K562 (cell line): ENCODE measurements around the gene EXOSC2. TPM values are rescaled to one million over a fixed set of nuclear protein-coding genes. Genes with fewer than 3 reads are reported as not detected.

Experiments
- ATAC-seq: fragments of 200-7000 bp; cut with Tn5 transposase; 3 replicates; pipeline ENCODE4 v1.9.1; 2020; ENCODE audit warnings: moderate library complexity
- BruUV-seq: library from RNA; stranded (reverse); fragments of 400-500 nt; replicated peaks from 2 replicates; lab custom pipeline; 2021; lab: Mats Ljungman, UMichigan
- CTCF ChIA-PET: fragments of 300-600 bp; formaldehyde crosslinking; extraction: SDS; loops from one replicate; lab custom pipeline; 2021; ENCODE audit warnings: low intra/inter-chr PET ratio; lab: Yijun Ruan, JAX
- POLR2A ChIA-PET: fragments of 300-600, 350-650 bp; sonication (Branson Sonifier 250); formaldehyde crosslinking; extraction: SDS; loops from one replicate; lab custom pipeline; 2021; ENCODE audit warnings: antibody characterized with exemption, inconsistent platforms; lab: Yijun Ruan, JAX
- DNase-seq, 4 experiments: peaks; one replicate each; pipeline versions ENCODE4 v3.0.0 to v3.0.0-alpha.2; 2011 to 2018; ENCODE audit warnings: low spot score in 3 of 4, mixed read lengths in 3 of 4; ENCODE audit errors: extremely low read depth in 1 of 4
- FAIRE-seq: peaks from 2 replicates; lab custom pipeline; 2011; peaks lifted over from hg19 to GRCh38; lab: Jason Lieb, UNC
- H2AFZ ChIP-seq: 2 replicates; pipeline ENCODE4 v1.6.0; 2011; ENCODE audit warnings: low read depth, low read length, control low read depth, inconsistent platforms
- H3K27ac ChIP-seq: fragments of 200-600 bp; 3 replicates; pipeline ENCODE4 v1.8.0; 2011; ENCODE audit warnings: low read depth, mild to moderate bottlenecking, control low read depth, inconsistent platforms, low read length, moderate library complexity, mixed read lengths; ENCODE audit errors: extremely low read depth
- H3K27me3 ChIP-seq, 2 experiments: fragments of 300-600 bp in 1 of 2; 2 replicates in 1 of 2; 3 replicates in 1 of 2; pipeline versions ENCODE4 v1.6.0 to v1.8.0; 2011; ENCODE audit warnings: inconsistent platforms in 2 of 2, low read length in 2 of 2, mild to moderate bottlenecking in 1 of 2, mixed read lengths in 1 of 2, moderate library complexity in 1 of 2; ENCODE audit not compliant: control insufficient read depth in 2 of 2, insufficient read depth in 2 of 2
- H3K36me3 ChIP-seq: fragments of 300-600 bp; 3 replicates; pipeline ENCODE4 v1.8.0; 2011; ENCODE audit warnings: mild to moderate bottlenecking, low read length, inconsistent platforms; ENCODE audit not compliant: control insufficient read depth, insufficient read depth
- H3K4me1 ChIP-seq, 2 experiments: fragments of 200-600 bp in 1 of 2; replicated peaks in 1 of 2; 2 replicates in 1 of 2; 3 replicates in 1 of 2; pipeline versions ENCODE4 v1.5.1 to v1.8.0; 2011; ENCODE audit warnings: inconsistent platforms in 2 of 2, low read length in 2 of 2, mild to moderate bottlenecking in 1 of 2, mixed read lengths in 1 of 2, moderate library complexity in 1 of 2; ENCODE audit not compliant: control insufficient read depth in 2 of 2, insufficient read depth in 2 of 2
- H3K4me2 ChIP-seq: 2 replicates; pipeline ENCODE4 v1.6.1; 2011; ENCODE audit warnings: low read length, control low read depth, inconsistent platforms, mixed read lengths; ENCODE audit not compliant: insufficient read depth
- H3K4me3 ChIP-seq: fragments of 200-600 bp; sonication (generic), shearing (Covaris generic); 2 replicates; pipeline ENCODE4 v1.5.1; 2016; ENCODE audit warnings: control low read depth, inconsistent platforms
- H3K79me2 ChIP-seq: fragments of 200-600 bp; 3 replicates; pipeline ENCODE4 v1.8.0; 2011; ENCODE audit warnings: low read length, inconsistent platforms; ENCODE audit not compliant: control insufficient read depth, insufficient read depth
- H3K9ac ChIP-seq, 2 experiments: 2 replicates each; pipeline versions ENCODE4 v1.6.0 to v1.6.1; 2011; ENCODE audit warnings: low read depth in 2 of 2, low read length in 2 of 2, control low read depth in 1 of 2, inconsistent platforms in 1 of 2, mild to moderate bottlenecking in 1 of 2, mixed read lengths in 1 of 2; ENCODE audit not compliant: insufficient read depth in 1 of 2
- H3K9me1 ChIP-seq: one replicate; pipeline ENCODE4 v1.6.0; 2011; ENCODE audit warnings: inconsistent platforms, mild to moderate bottlenecking, low read length, moderate library complexity; ENCODE audit not compliant: control insufficient read depth, insufficient read depth
- H3K9me3 ChIP-seq: replicated peaks from 2 replicates; pipeline ENCODE4 v1.5.1; 2011; ENCODE audit warnings: low read depth, low read length, inconsistent platforms; ENCODE audit not compliant: control insufficient read depth, insufficient read depth
- H4K20me1 ChIP-seq: replicated peaks from 2 replicates; pipeline ENCODE4 v1.6.1; 2011; ENCODE audit warnings: low read length, inconsistent platforms, mixed read lengths; ENCODE audit not compliant: control insufficient read depth, insufficient read depth
- HDAC1 ChIP-seq, 2 experiments: fragments of 450-650 bp; IDR thresholded peaks; 2 replicates each; pipeline ENCODE4 v1.6.1; 2016 to 2017; ENCODE audit warnings: inconsistent platforms in 1 of 2, mild to moderate bottlenecking in 1 of 2, moderate library complexity in 1 of 2
- HNRNPH1 ChIP-seq: fragments of 200-400 bp; formaldehyde crosslinking; optimal IDR thresholded peaks from 2 replicates; pipeline ENCODE3; 2017; ENCODE audit warnings: low read depth, mild to moderate bottlenecking, low read length, moderate library complexity
- TAF15 ChIP-seq: fragments of 200-400 bp; formaldehyde crosslinking; IDR thresholded peaks from 2 replicates; pipeline ENCODE4 v1.6.1; 2017; ENCODE audit warnings: mild to moderate bottlenecking, low read depth, low read length, moderate library complexity
- USF2 ChIP-seq: sonication (generic); formaldehyde crosslinking; IDR thresholded peaks from 2 replicates; pipeline ENCODE4 v1.5.0; 2020; ENCODE audit warnings: missing genetic modification reagents
- ZNF217 ChIP-seq: sonication (generic); formaldehyde crosslinking; IDR thresholded peaks from 2 replicates; pipeline ENCODE4 v1.8.0; 2022; ENCODE audit warnings: mild to moderate bottlenecking, missing genetic modification reagents
- ZNF316 ChIP-seq: fragments of 450-650 bp; IDR thresholded peaks from 2 replicates; pipeline ENCODE4 v1.6.1; 2016
- ZNF384 ChIP-seq: IDR thresholded peaks from 2 replicates; pipeline ENCODE4 v1.6.1; 2012; ENCODE audit warnings: low read depth, low read length, improper control_type of control experiment
- ZNF41 ChIP-seq: fragments of 250-450 bp; sonication (Bioruptor Pico); conservative IDR thresholded peaks from 2 replicates; pipeline ENCODE4 v1.4.0; 2020; ENCODE audit warnings: mild to moderate bottlenecking
- WGBS: fragments of 100-300 bp; shearing (Covaris generic); methylation state at CpG from one replicate; pipeline ENCODE4 v1.1.6; 2016; ENCODE audit warnings: low coverage, mixed read lengths; ENCODE audit not compliant: insufficient coverage; ENCODE audit errors: missing lambda C conversion rate; 5-methylcytosine and 5-hydroxymethylcytosine counted together
- in situ Hi-C: fragments of 300-500 bp; cut with MboI; formaldehyde crosslinking; loops from 4 replicates; pipeline ENCODE4 v1.15.0; 2018; ENCODE audit warnings: inconsistent platforms, mixed read lengths
- intact Hi-C: fragments of 100-400 bp; cut with micrococcal nuclease; formaldehyde crosslinking; loops from 2 replicates; pipeline ENCODE4 v1.14.2; 2022
- polyA plus RNA-seq, 8 experiments: library from polyadenylated mRNA; depleted of rRNA in 4 of 8; stranded (reverse) in 5 of 8; unstranded in 3 of 8; fragments of >200 nt; fragmentation: Nextera tagmentation in 2 of 8; fragmentation: Illumina TruSeq in 1 of 8; extraction: Ambion mirVana in 2 of 8; extraction: Trizol in 1 of 8; gene quantifications; 2 replicates each; pipeline versions ENCODE4 v1.2.1 to v1.2.3, GENCODE V29; 2011 to 2014; ENCODE audit warnings: inconsistent platforms in 1 of 8, missing spikeins in 1 of 8
- total RNA-seq, 7 experiments: library from RNA; depleted of rRNA in 6 of 7; stranded (reverse); fragments of >200 nt in 6 of 7; fragmentation: Illumina TruSeq in 2 of 7; extraction: Trizol in 2 of 7; gene quantifications; 2 replicates each; pipeline versions ENCODE4 v1.2.1 to v1.2.3, GENCODE V29; 2011 to 2021; ENCODE audit warnings: low replicate concordance in 1 of 7
- TF ChIP-seq, protein P1 (sequence below): fragments of 450-650 bp; IDR thresholded peaks from 2 replicates; pipeline ENCODE4 v1.6.1; 2017; ENCODE audit warnings: antibody characterized with exemption, mild to moderate bottlenecking
- TF ChIP-seq, protein P2 (sequence below): fragments of 250-450 bp; sonication (Bioruptor Pico); IDR thresholded peaks from 2 replicates; pipeline ENCODE4 v1.5.1; 2021; ENCODE audit warnings: mild to moderate bottlenecking
- TF ChIP-seq, protein P3 (sequence below): fragments of 450-650 bp; formaldehyde crosslinking; IDR thresholded peaks from 2 replicates; pipeline ENCODE4 v1.4.0; 2020; ENCODE audit warnings: mild to moderate bottlenecking, moderate library complexity

The EXOSC2 gene
- total and polyA plus RNA-seq, 9 of the 15 experiments (the other 6 are each of a cell fraction or from before 2014, with no cell fraction given): 46.0 to 101 (median 77.6) TPM

- TF ChIP-seq, protein P1, sequence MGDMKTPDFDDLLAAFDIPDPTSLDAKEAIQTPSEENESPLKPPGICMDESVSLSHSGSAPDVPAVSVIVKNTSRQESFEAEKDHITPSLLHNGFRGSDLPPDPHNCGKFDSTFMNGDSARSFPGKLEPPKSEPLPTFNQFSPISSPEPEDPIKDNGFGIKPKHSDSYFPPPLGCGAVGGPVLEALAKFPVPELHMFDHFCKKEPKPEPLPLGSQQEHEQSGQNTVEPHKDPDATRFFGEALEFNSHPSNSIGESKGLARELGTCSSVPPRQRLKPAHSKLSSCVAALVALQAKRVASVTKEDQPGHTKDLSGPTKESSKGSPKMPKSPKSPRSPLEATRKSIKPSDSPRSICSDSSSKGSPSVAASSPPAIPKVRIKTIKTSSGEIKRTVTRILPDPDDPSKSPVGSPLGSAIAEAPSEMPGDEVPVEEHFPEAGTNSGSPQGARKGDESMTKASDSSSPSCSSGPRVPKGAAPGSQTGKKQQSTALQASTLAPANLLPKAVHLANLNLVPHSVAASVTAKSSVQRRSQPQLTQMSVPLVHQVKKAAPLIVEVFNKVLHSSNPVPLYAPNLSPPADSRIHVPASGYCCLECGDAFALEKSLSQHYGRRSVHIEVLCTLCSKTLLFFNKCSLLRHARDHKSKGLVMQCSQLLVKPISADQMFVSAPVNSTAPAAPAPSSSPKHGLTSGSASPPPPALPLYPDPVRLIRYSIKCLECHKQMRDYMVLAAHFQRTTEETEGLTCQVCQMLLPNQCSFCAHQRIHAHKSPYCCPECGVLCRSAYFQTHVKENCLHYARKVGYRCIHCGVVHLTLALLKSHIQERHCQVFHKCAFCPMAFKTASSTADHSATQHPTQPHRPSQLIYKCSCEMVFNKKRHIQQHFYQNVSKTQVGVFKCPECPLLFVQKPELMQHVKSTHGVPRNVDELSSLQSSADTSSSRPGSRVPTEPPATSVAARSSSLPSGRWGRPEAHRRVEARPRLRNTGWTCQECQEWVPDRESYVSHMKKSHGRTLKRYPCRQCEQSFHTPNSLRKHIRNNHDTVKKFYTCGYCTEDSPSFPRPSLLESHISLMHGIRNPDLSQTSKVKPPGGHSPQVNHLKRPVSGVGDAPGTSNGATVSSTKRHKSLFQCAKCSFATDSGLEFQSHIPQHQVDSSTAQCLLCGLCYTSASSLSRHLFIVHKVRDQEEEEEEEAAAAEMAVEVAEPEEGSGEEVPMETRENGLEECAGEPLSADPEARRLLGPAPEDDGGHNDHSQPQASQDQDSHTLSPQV: no peak
Observed at GRCh38 chr9:130711469-130711868, 17.9 kb downstream of the EXOSC2 start (continued).

- intact Hi-C loops: no loop called here
- peak; percentile 98 for ATAC-seq
- no TSS peak for BruUV-seq
- TF ChIP-seq HDAC1 (IDR thresholded peaks at IDR 0.05) (0 out of 4 replicates have a peak, but pooled peaks of 1 of the 2 experiments have one; percentile 43), ZNF384 (no peak), HNRNPH1 (no peak), USF2 (no peak), TAF15 (no peak), ZNF316 (no peak), ZNF217 (CRISPR knock-in tag) (no peak), ZNF41 (CRISPR knock-in tag) (no peak)
- TF ChIP-seq, protein P2, sequence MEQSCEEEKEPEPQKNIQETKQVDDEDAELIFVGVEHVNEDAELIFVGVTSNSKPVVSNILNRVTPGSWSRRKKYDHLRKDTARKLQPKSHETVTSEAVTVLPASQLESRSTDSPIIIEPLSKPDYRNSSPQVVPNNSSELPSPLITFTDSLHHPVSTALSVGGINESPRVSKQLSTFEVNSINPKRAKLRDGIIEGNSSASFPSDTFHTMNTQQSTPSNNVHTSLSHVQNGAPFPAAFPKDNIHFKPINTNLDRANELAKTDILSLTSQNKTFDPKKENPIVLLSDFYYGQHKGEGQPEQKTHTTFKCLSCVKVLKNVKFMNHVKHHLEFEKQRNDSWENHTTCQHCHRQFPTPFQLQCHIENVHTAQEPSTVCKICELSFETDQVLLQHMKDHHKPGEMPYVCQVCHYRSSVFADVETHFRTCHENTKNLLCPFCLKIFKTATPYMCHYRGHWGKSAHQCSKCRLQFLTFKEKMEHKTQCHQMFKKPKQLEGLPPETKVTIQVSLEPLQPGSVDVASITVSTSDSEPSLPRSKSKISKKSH: no peak
- TF ChIP-seq, protein P3, sequence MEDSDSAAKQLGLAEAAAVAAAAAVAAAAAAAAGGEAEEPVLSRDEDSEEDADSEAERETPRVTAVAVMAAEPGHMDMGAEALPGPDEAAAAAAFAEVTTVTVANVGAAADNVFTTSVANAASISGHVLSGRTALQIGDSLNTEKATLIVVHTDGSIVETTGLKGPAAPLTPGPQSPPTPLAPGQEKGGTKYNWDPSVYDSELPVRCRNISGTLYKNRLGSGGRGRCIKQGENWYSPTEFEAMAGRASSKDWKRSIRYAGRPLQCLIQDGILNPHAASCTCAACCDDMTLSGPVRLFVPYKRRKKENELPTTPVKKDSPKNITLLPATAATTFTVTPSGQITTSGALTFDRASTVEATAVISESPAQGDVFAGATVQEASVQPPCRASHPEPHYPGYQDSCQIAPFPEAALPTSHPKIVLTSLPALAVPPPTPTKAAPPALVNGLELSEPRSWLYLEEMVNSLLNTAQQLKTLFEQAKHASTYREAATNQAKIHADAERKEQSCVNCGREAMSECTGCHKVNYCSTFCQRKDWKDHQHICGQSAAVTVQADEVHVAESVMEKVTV (CRISPR knock-in tag): no peak
Observed at GRCh38 chr9:130712564-130713285, 19.1 kb downstream of the EXOSC2 start.

More at GRCh38 chr9:130712564-130713285, 19.1 kb downstream of the EXOSC2 start:
- H3K4me2 ChIP-seq: peak overlapping the region; percentile 84
- peak overlapping the region; percentile 99 for H3K27ac ChIP-seq
- peak overlapping the region; percentile 96 to 98 for H3K9ac ChIP-seq
- peaks cover 7 to 19% of the 10 kb centered on the region in 2 experiments; a peak in 3 of 5 replicates for H3K4me1 ChIP-seq
- H3K9me3 ChIP-seq: no peaks in the 10 kb centered on the region
- no peaks in the 10 kb centered on the region for H3K36me3 ChIP-seq
- ChIA-PET POLR2A (interaction anchor here (0.9 to 1.4 kb wide), 4 partner anchors 8 to 148 kb away, joined by 3 to 5 read pairs (median 4); no protein-coding TSS in a partner anchor), CTCF (interaction anchor here (0.6 kb wide), 1 partner anchor 157 kb away, joined by 5 read pairs; no protein-coding TSS in a partner anchor)
- H4K20me1 ChIP-seq: peaks cover 15% of the 10 kb centered on the region
- peak overlapping the region; percentile 98 for H3K4me3 ChIP-seq
- no peaks in the 10 kb centered on the region for H3K27me3 ChIP-seq
- H3K79me2 ChIP-seq: peaks cover 44% of the 10 kb centered on the region
- peak overlapping the region; percentile 98 for H2AFZ ChIP-seq
- DNase-seq: peak; percentile 96 to 99 (median 98)
- no peaks in the 10 kb centered on the region for H3K9me1 ChIP-seq
- FAIRE-seq: peak; percentile 93
- in situ Hi-C loops: loop anchor here (25.0 kb wide), 4 partner anchors 275 to 1000 kb away; no protein-coding TSS in a partner anchor
- WGBS: under 1% methylated on average over 41 of the region's 68 CpGs
